NT2/D1 (cell line): ENCODE data around the gene SLC15A2.

Source experiments
- DNase-seq: peaks from one replicate; pipeline ENCODE4 v3.0.0-alpha.2; 2011; ENCODE audit warnings: low read depth, low spot score
- H3K27me3 ChIP-seq: 2 replicates; pipeline ENCODE4 v1.6.0; 2011; ENCODE audit warnings: mild to moderate bottlenecking; ENCODE audit not compliant: insufficient read length, insufficient read depth
- H3K36me3 ChIP-seq: 2 replicates; pipeline ENCODE4 v1.6.1; 2011; ENCODE audit warnings: mild to moderate bottlenecking, low read length, mixed read lengths; ENCODE audit not compliant: insufficient read depth, insufficient read length
- H3K4me1 ChIP-seq: 2 replicates; pipeline ENCODE4 v1.5.1; 2011; ENCODE audit not compliant: insufficient read depth, insufficient read length
- H3K4me3 ChIP-seq: 2 replicates; pipeline ENCODE4 v1.5.1; 2011; ENCODE audit warnings: low read depth; ENCODE audit not compliant: insufficient read length
- H3K9ac ChIP-seq: 2 replicates; pipeline ENCODE4 v1.6.0; 2011; ENCODE audit warnings: low read depth; ENCODE audit not compliant: insufficient read length
- H3K9me3 ChIP-seq: 2 replicates; pipeline ENCODE4 v1.5.1; 2011; ENCODE audit warnings: mild to moderate bottlenecking, low read length; ENCODE audit not compliant: insufficient read depth
- SUZ12 ChIP-seq: IDR thresholded peaks from 2 replicates; pipeline ENCODE4 v1.6.1; 2011; ENCODE audit not compliant: insufficient read length, insufficient read depth; ENCODE audit errors: extremely low read depth
- YY1 ChIP-seq: IDR thresholded peaks from 2 replicates; pipeline ENCODE4 v1.6.1; 2011; ENCODE audit not compliant: insufficient read length, insufficient read depth
- ZNF274 ChIP-seq: IDR thresholded peaks from 2 replicates; pipeline ENCODE4 v1.6.1; 2011; ENCODE audit warnings: mild to moderate bottlenecking, low read depth, low read length

SLC15A2 gene

GRCh38 chr3:121869736-121870135, 24.5 kb upstream of the SLC15A2 start:
- H3K9ac ChIP-seq, result no peak overlapping the region
- no peaks in the 10 kb centered on the region for H3K9me3 ChIP-seq
- H3K4me3 ChIP-seq, result no peak overlapping the region
- H3K36me3 ChIP-seq, result no peaks in the 10 kb centered on the region
- TF ChIP-seq SUZ12 (no peak), ZNF274 (no peak), YY1 (no peak)
- no peak for DNase-seq
- H3K27me3 ChIP-seq, result no peaks in the 10 kb centered on the region
- no peaks in the 10 kb centered on the region for H3K4me1 ChIP-seq

GRCh38 chr3:121870717-121871116, 23.5 kb upstream of the SLC15A2 start:
- Histone ChIP-seq H3K27me3 (no peaks in the 10 kb centered on the region), H3K9me3 (no peaks in the 10 kb centered on the region), H3K36me3 (no peaks in the 10 kb centered on the region), H3K4me3 (no peak overlapping the region), H3K4me1 (no peaks in the 10 kb centered on the region), H3K9ac (no peak overlapping the region)
- no peak for TF ChIP-seq SUZ12
- no peak for TF ChIP-seq YY1
- no peak for TF ChIP-seq ZNF274
- DNase-seq, result no peak

- DNase-seq, result no peak
- H3K4me1 ChIP-seq, result no peaks in the 10 kb centered on the region
- no peaks in the 10 kb centered on the region for H3K9me3 ChIP-seq
- no peaks in the 10 kb centered on the region for H3K36me3 ChIP-seq
- TF ChIP-seq ZNF274 (no peak), SUZ12 (no peak), YY1 (no peak)
- H3K4me3 ChIP-seq, result no peak overlapping the region
- H3K9ac ChIP-seq, result no peak overlapping the region
- H3K27me3 ChIP-seq, result no peaks in the 10 kb centered on the region
Measured at GRCh38 chr3:121871430-121871829, 22.8 kb upstream of the SLC15A2 start.

GRCh38 chr3:121878411-121878810, 15.8 kb upstream of the SLC15A2 start:
- no peaks in the 10 kb centered on the region for H3K27me3 ChIP-seq
- no peak overlapping the region for H3K9ac ChIP-seq
- no peaks in the 10 kb centered on the region for H3K4me1 ChIP-seq
- H3K36me3 ChIP-seq, result no peaks in the 10 kb centered on the region
- DNase-seq, result no peak
- TF ChIP-seq ZNF274 (no peak), SUZ12 (no peak), YY1 (no peak)
- H3K4me3 ChIP-seq, result no peak overlapping the region
- no peaks in the 10 kb centered on the region for H3K9me3 ChIP-seq

GRCh38 chr3:121883507-121883906, 10.7 kb upstream of the SLC15A2 start:
- TF ChIP-seq SUZ12 (no peak), YY1 (no peak), ZNF274 (no peak)
- no peak for DNase-seq
- Histone ChIP-seq H3K4me3 (no peak overlapping the region), H3K27me3 (no peaks in the 10 kb centered on the region), H3K9ac (no peak overlapping the region), H3K4me1 (no peaks in the 10 kb centered on the region), H3K9me3 (no peaks in the 10 kb centered on the region), H3K36me3 (no peaks in the 10 kb centered on the region)

GRCh38 chr3:121885386-121885785, 8.8 kb upstream of the SLC15A2 start:
- no peaks in the 10 kb centered on the region for H3K9me3 ChIP-seq
- no peak overlapping the region for H3K9ac ChIP-seq
- TF ChIP-seq ZNF274, result no peak
- TF ChIP-seq YY1, result no peak
- TF ChIP-seq SUZ12, result no peak
- H3K4me1 ChIP-seq, result no peaks in the 10 kb centered on the region
- no peaks in the 10 kb centered on the region for H3K27me3 ChIP-seq
- H3K4me3 ChIP-seq, result no peak overlapping the region
- no peaks in the 10 kb centered on the region for H3K36me3 ChIP-seq
- DNase-seq, result no peak

GRCh38 chr3:121895121-121895520, 920 bp downstream of the SLC15A2 start:
- H3K27me3 ChIP-seq, result no peaks in the 10 kb centered on the region
- no peak overlapping the region for H3K4me3 ChIP-seq
- H3K9ac ChIP-seq, result no peak overlapping the region
- H3K4me1 ChIP-seq, result no peaks in the 10 kb centered on the region
- no peaks in the 10 kb centered on the region for H3K36me3 ChIP-seq
- no peaks in the 10 kb centered on the region for H3K9me3 ChIP-seq
- TF ChIP-seq YY1 (no peak), SUZ12 (no peak), ZNF274 (no peak)
- DNase-seq, result no peak
